SW 1271 (cell line): ENCODE results near the gene LCORL.
"Not testable (repeated sequence)": the region's sequence is repeated elsewhere in the genome, so short reads cannot be mapped to it uniquely, and the experiment has no call there.

Experiments
- DNase-seq, 2 experiments: peaks; one replicate each; lab custom pipeline; 2025; lab: John Stamatoyannopoulos, UW

The LCORL gene

DNA sequence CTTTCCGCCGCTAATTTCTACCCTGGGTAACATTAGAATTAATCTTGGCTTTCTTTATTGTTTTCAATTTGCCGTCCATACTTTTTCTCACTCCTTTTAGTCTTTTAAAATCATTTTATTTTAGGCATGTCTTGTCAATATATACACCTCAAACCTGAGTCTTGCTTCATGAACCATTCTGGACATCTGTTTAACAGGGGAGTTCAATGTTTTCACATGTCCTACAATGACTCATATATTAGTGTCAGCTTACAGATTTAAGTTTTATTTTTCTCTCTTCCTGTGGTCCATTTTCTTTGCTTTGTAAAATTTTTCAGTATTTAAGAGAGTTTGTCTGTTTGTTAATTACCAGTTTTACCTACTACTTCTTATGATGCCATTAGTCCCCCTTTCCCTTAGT, 89.5 kb downstream of the LCORL start:
- DNase-seq = no peak

DNA sequence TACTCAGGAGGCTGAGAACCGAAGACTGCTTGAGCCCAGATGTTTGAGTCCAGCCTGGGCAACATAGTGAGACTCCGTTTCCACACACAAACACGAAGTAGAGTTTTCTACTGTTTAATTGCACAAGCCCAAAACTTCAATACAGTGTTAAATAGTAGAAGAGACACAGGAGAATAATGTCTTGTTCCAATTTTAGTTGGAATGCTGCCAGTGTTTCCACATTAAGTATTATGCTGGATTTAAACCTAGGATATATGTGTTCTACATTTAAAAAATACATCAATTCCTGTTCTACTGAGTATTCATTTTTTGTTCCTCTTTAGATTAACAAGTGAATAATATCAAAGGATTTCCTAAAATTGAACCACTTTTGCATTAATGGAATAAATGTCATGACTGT, 91.3 kb downstream of the LCORL start:
- no peak for DNase-seq

DNA sequence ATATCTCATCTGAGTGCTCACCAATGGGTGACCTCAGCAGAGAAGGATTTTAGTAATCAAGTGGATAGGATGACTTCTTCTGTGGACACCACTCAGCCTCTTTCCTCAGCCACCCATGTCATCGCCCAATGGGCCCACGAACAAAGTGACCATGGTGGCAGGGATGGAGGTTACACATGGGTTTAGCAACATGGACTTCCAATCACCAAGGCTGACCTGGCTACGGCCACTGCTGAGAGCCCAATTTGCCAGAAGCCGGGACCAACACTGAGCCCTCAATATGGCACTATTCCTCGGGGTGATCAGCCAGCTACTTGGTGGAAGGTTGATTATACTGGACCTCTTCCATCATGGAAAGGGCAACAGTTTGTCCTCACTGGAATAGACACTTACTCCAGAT, 97.4 kb downstream of the LCORL start:
- DNase-seq = no peak

GRCh38 chr4:17921451-17921850, 100.1 kb downstream of the LCORL start:
- no peak for DNase-seq

GRCh38 chr4:17920681-17921080, 100.9 kb downstream of the LCORL start:
- no peak for DNase-seq

GRCh38 chr4:17915439-17915838, 106.1 kb downstream of the LCORL start:
- DNase-seq = no peak

DNA sequence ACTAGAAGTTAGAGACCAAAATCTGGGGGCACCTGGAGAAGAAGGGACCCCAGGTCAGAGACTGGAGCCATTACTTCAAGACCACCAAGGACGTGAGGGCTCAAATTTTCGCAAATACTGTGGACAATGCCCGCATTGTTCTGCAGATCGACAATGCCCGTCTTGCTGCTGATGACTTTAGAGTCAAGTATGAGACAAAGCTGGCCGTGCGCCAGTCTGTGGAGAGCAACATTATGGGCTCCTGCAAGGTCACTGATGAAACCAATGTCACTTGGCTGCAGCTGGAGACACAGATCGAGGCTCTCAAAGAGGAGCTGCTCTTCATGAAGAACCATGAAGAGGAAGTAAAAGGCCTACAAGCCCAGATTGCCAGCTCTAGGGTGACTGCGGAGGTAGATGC, 109.5 kb downstream of the LCORL start:
- DNase-seq = no peak

- no peak for DNase-seq
Observed at GRCh38 chr4:17911608-17912007, 109.9 kb downstream of the LCORL start.

DNA sequence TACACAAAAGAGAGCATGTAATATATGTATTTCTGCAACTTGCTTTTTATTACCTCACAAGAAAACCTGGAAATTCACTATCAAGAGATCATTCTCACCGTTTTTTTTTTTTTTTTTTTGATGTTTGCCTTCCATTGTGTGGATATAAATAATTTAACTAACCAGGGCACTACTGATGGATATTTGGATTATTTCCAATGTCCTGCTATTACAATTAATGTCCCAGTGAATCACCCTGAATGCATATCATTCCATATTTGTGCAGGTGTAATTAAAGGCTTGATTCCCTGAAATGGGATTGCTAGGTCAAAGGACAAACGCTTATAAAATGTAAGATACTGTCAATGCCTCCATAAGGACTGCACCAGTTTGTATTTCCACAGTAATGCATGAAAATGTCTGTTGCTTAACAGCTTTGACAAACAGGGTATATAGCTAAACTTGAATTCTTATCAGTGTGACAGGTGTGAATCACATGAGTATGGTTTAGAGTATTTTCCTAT, 123.0 kb downstream of the LCORL start:
- no peak for DNase-seq

DNA sequence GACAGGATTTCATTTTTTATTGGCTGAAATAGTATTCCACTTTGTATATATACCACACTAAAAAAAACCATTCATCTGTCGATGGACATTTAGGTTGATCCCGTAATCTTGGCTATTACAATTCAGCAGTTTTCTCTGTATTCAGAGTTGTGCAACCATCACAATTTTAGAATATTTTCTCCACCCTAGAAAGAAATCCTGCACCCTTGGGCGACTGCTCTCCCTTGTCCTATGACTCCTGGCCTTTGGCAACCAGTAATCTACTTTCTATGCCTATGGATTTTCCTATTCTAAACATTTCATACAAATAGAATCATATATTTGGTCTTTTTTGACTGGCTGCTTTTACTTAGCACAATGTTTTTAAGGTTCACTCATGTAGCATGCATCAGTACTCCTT, 126.1 kb downstream of the LCORL start:
- DNase-seq = no peak

- no peak for DNase-seq
Observed at GRCh38 chr4:17894421-17894820, 127.1 kb downstream of the LCORL start.

GRCh38 chr4:17889692-17890091, 131.9 kb downstream of the LCORL start:
- no peak for DNase-seq

GRCh38 chr4:17884511-17884910, 137.0 kb downstream of the LCORL start:
- DNase-seq = no peak

GRCh38 chr4:17884063-17884462, 137.5 kb downstream of the LCORL start:
- no peak for DNase-seq

DNA sequence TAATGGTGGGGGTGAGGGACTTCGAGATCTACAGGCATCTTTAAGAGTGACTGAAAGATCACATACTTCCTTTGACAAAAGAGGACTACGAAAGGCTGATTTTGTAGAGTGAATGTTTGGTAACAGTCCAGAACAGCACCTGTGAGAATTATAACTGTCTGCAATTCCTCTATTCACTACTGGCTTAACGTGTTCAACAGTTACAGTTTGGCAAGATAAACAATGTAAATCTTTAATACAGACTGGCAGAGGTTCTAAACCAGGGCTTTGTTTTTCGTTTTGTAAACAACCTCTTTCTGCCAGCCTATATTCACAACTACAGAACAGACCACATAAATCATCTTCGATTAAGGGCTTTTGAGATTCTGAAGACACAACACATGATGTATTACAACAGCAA, 143.9 kb downstream of the LCORL start:
- DNase-seq = no peak

- DNase-seq = no peak
Observed at GRCh38 chr4:17876943-17877342, 144.6 kb downstream of the LCORL start.

DNA sequence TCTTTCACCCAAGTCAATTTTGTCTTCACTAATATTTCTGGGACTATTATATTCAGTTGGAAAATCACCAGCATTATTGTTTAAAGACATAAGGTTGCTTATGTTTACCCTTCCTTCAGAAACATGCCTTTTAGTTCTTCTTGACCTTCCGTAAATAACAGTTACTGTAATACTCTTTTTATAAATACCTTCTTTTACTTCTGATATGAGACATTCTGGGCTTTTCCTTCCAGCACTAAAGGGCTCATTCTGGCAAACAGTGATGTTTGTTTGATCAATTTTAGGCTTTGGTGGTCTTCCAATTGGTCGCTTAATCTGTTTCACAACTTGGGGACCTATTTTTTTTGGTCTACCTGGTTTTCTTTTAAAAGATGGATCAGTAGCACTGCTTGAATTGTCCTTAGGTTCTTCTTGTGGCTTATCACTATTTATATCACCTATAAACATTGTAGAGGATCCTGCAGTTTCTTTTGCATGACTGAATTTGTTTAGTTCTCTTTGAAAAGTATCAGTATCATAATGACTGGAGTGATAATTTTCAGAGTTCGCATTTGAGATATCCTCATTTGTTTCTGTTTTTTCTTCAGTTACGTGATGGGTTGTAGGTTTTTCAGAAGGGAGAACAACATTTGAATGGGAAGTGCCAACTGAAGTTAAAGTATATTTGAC, 146.0 kb downstream of the LCORL start:
- DNase-seq = no peak

GRCh38 chr4:17869327-17869726, 152.2 kb downstream of the LCORL start:
- DNase-seq = no peak

DNA sequence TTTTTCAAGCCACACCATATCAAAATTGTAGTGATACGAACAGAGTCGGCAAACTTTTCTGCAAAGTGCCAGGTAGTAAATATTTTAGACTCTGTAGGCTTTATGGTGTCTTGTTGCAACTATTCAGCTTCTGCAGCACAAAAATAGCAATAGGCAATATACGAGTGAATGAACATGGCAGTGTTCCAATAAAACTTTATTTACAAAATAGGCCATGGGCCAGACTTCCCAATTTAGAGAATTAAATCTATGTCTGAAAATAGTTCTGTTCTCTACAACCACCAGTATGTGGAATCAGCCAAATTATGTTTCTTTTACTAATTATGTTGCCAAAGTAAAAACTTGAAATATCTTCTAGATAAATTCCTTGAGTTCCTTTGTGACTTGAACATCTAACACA, 154.3 kb downstream of the LCORL start:
- no peak for DNase-seq

GRCh38 chr4:17866810-17867209, 154.7 kb downstream of the LCORL start:
- no peak for DNase-seq

DNA sequence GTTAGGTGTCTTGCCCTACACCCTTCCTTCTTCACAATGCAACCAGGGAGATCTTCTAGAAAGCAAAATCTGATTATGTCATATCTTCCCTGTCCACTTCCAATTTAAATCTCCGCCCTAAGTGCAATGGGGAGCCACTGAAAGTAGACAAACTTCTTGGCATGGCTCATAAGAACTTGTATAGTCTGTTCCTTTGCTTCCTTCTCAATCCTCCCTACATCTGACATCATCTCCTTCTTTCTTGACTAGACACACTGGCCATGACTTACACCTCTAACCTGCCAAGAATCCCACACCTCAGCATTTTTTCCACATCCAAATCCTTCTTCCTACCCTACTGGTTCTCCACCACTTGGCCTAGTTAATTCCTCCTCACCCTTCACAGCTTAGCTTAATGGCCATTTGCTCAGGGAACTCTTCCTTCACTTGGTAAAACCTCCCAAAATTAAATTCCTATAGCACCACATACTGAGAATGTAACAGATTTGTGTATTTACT, 155.6 kb downstream of the LCORL start:
- DNase-seq = no peak

DNA sequence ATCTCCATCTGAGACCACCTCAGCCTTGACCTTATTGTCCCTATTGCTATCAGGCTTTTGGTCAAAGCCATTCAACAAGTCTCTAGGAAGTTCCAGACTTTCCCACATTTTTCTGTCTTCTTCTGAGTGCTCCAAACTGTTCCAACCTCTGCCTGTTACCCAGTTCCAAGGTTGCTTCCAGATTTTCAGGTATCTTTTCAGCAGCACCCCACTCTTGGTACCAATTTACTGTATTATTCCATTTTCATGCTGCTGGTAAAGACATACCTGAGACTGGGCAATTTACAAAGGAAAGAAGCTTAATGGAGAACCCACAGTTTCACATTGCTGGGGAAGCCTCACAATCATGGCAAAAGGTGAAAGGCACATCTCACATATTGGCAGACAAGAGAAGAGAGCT, 159.6 kb downstream of the LCORL start:
- not testable (repeated sequence) for DNase-seq

DNA sequence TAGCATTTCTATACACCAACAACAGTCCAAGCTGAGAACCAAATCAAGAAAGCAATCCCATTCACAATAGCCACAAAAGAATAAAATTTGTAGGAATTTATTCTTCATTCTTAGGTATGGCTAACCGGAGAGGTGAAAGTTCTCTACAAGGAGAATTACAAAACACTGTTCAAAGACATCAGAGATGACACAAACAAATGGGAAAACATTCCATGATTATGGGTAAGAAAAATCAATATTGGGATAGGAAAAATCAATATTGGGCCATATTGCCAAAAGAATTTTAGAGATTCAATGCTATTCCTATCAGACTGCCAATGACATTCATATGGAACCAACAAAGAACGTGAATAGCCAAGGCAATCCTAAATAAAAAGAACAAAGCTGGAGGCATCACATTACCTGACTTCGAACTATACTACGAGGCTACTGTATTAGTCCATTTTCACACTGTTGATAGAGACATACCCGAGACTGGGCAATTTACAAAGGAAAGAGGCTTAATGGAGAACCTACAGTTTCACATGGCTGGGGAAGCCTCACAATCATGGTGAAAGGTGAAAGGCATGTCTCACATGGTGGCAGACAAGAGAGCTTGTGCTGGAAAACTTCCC, 161.7 kb downstream of the LCORL start:
- no peak for DNase-seq

DNA sequence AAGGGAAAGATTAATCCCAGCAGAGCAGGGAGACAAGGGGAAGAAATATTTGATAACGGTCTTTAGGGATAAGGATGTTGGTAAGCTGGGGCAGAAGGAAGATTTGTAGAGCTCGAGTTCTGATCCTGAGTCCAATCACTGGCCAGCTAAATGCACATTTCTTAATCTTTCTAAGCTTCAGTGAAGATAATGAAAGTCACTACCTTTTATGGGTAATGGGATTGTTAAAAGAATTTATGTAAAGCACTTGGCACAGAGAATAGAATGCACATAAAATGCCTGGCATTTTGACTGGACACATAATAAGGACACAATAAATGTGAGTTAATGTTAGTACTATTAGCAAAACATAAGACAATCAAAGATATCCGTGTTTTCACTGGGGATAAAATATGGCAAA, 167.5 kb downstream of the LCORL start:
- no peak for DNase-seq
